ENCODE results near the gene NCOA1.

Gene NCOA1

GRCh38 chr2:24542269-24542872, 51.3 kb downstream of the NCOA1 start:
- ATAC-seq, result no peak
- TF ChIP-seq ZNF565 (CRISPR knock-in tag; conservative IDR thresholded peaks at IDR 0.05; ENCODE audit: low read depth) (no peak), TCF4 (CRISPR knock-in tag; IDR thresholded peaks at IDR 0.05; ENCODE audit: borderline replicate concordance) (no peak), BACH2 (CRISPR knock-in tag; IDR thresholded peaks at IDR 0.05; ENCODE audit: borderline replicate concordance) (no peak), SNAI2 (CRISPR knock-in tag; IDR thresholded peaks at IDR 0.05) (no peak), TOX (CRISPR knock-in tag; IDR thresholded peaks at IDR 0.05; ENCODE audit: borderline replicate concordance) (no peak), ZFP3 (CRISPR knock-in tag; IDR thresholded peaks at IDR 0.05) (no peak), PATZ1 (CRISPR knock-in tag; IDR thresholded peaks at IDR 0.05; ENCODE audit: borderline replicate concordance) (no peak), CSRNP3 (CRISPR knock-in tag; IDR thresholded peaks at IDR 0.05) (no peak), PPARA (CRISPR knock-in tag; IDR thresholded peaks at IDR 0.05; ENCODE audit: borderline replicate concordance) (no peak), ZFP30 (CRISPR knock-in tag; IDR thresholded peaks at IDR 0.05) (no peak), GLIS3 (CRISPR knock-in tag; IDR thresholded peaks at IDR 0.05) (no peak), CREB5 (CRISPR knock-in tag; IDR thresholded peaks at IDR 0.05; ENCODE audit: low read depth) (no peak), RARB (CRISPR knock-in tag; IDR thresholded peaks at IDR 0.05) (no peak), ISL1 (CRISPR knock-in tag; IDR thresholded peaks at IDR 0.05) (no peak), ZNF8 (CRISPR knock-in tag; IDR thresholded peaks at IDR 0.05) (no peak), ZNF70 (CRISPR knock-in tag; IDR thresholded peaks at IDR 0.05) (no peak), OSR1 (CRISPR knock-in tag; IDR thresholded peaks at IDR 0.05) (no peak)
- TF ChIP-seq, protein P1, sequence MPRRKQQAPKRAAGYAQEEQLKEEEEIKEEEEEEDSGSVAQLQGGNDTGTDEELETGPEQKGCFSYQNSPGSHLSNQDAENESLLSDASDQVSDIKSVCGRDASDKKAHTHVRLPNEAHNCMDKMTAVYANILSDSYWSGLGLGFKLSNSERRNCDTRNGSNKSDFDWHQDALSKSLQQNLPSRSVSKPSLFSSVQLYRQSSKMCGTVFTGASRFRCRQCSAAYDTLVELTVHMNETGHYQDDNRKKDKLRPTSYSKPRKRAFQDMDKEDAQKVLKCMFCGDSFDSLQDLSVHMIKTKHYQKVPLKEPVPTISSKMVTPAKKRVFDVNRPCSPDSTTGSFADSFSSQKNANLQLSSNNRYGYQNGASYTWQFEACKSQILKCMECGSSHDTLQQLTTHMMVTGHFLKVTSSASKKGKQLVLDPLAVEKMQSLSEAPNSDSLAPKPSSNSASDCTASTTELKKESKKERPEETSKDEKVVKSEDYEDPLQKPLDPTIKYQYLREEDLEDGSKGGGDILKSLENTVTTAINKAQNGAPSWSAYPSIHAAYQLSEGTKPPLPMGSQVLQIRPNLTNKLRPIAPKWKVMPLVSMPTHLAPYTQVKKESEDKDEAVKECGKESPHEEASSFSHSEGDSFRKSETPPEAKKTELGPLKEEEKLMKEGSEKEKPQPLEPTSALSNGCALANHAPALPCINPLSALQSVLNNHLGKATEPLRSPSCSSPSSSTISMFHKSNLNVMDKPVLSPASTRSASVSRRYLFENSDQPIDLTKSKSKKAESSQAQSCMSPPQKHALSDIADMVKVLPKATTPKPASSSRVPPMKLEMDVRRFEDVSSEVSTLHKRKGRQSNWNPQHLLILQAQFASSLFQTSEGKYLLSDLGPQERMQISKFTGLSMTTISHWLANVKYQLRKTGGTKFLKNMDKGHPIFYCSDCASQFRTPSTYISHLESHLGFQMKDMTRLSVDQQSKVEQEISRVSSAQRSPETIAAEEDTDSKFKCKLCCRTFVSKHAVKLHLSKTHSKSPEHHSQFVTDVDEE (CRISPR knock-in tag; IDR thresholded peaks at IDR 0.05), result no peak
- TF ChIP-seq, protein P2, sequence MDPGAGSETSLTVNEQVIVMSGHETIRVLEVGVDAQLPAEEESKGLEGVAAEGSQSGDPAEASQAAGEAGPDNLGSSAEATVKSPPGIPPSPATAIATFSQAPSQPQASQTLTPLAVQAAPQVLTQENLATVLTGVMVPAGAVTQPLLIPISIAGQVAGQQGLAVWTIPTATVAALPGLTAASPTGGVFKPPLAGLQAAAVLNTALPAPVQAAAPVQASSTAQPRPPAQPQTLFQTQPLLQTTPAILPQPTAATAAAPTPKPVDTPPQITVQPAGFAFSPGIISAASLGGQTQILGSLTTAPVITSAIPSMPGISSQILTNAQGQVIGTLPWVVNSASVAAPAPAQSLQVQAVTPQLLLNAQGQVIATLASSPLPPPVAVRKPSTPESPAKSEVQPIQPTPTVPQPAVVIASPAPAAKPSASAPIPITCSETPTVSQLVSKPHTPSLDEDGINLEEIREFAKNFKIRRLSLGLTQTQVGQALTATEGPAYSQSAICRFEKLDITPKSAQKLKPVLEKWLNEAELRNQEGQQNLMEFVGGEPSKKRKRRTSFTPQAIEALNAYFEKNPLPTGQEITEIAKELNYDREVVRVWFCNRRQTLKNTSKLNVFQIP (CRISPR knock-in tag; IDR thresholded peaks at IDR 0.05; ENCODE audit: borderline replicate concordance, low read depth), result no peak

DNA sequence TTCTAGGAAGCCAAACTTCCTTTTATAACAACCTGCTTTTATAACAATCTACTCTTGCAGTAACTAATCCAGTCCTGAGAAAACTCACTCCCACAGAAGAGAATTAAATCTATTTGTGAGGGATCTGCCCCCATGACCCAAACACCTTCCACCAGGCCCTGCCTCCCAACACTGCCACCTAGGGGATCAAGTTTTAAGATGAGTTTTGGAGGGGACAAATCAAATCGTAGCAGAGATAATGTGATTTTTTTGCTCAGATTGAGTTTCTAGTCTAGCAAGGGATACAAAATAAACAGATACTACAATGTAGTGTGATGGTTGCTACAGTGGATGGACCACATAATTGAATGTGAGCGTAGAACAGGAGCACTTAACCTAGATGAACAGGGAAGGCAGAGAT, 52.2 kb downstream of the NCOA1 start:
- TF ChIP-seq ZNF70 (CRISPR knock-in tag; IDR thresholded peaks at IDR 0.05), result no peak
- TF ChIP-seq SNAI2 (CRISPR knock-in tag; IDR thresholded peaks at IDR 0.05), result no peak
- TF ChIP-seq OSR1 (CRISPR knock-in tag; IDR thresholded peaks at IDR 0.05), result no peak
- TF ChIP-seq CSRNP3 (CRISPR knock-in tag; IDR thresholded peaks at IDR 0.05), result no peak
- ATAC-seq, result no peak

All from SK-N-SH treated with all-trans-retinoic acid at 6 μM for 48 hours (cell line).